ENCODE measurements around the gene RPS21.

RPS21 gene

DNA sequence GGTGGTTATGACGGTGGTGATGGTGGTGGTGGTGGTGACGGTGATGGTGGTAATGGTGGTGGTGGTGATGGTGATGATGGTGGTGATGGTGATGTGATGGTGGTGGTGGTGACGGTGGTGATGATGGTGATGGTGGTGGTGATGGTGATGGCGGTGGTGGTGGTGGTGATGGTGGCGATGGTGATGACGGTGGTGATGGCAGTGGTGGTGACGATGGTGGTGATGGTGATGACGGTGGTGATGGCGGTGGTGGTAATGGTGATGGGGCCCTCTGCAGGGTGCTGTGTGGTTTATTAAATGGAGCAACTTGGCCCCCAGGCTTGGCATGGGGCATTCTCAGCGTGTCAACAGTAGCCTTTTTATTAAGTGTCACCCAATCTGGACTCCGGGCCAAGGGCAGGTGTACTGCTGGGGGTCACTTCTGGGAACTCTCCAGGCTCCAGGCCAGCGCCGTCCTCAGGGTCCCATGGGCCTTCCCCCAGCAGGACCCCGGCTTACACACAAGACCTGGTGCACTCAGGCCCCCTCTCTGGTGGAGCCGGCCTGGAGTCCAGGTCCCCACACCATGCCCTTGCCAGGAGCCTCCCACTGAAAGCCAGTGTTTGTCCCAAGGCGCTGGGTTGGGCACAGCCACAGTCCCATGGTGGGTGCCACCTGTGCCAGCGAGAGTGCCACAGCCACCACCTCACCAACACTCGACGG is 11.4 kb downstream of the RPS21 start:
- DNase-seq = no peak

GRCh38 chr20:62400021-62400420 is 13.1 kb downstream of the RPS21 start:
- DNase-seq = no peak

DNA sequence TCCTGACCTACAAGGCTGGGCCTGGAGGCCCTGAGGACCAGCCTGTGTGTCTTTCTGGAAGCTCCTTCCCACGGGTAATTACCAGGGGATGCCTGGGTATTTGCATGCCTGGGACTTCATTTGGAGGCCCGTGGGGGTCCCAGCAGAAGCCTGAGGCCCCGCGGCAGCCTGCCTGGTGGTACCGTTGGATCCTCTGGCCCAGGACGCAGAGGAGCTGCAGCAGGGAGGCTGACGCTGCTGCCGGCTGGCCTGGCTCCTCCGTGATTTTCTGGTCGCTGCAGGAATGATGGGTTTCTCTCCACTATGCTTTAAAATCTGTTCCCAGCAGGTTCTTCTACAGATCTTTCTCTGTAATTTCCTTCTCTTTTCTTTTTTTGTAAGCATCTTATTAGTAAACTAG is 13.6 kb downstream of the RPS21 start:
- no peak for DNase-seq

DNA sequence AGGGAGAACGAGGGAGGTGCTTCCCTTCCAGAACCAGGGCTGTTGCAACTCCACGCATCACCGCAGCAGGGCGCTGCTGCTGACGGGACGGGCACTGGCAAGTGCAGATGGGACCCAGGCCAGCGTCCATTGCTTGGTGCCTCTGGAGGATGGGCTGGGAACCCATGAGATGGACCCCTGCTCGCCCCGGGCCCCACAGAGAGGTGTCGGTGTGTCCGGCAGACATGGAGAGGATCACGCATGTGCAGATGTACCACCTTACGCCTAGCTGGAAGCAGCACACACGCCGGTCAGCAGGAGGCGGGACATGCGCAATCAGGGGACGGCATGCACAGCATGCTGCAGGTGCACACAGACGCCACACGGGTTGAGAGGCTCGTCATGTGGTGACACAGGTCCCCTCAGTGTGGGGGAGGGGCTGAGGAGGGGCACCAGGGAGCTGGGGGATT is 14.5 kb downstream of the RPS21 start:
- DNase-seq = no peak

DNA sequence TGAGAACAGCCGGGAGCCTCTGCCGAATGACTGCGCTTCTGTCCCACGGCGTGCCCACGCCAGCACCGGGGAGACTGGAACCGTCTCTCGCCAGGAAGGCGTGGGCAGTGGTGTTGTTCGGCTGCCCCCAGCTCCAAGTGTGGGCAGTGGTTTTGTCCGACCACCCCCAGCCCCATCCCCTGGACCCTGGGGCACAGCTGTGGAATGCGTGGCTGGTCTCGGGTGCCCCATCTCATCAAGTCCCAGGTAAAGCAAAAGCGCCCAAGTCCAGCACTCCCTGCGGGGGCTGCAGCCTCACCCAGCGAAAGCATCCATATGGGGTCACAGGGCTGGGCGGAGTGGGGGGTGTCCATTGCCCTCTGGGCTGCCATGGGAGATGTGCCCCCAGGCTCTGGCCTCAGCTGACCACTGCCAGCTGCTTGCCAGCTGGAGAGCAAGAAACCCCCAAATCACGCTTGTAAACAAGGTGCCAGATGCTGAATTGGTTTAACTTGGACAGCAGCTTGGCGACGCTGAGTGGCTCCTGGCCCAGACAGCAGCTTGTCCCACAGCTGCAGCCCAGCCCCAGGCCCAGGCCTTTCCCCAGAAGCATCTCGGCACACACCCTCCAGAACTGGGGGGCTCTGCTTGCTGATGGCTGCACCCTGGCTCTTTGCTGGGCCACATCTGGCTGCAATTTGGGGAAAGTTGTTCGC is 15.7 kb downstream of the RPS21 start:
- DNase-seq = no peak

GRCh38 chr20:62403331-62403730 is 16.4 kb downstream of the RPS21 start:
- DNase-seq = no peak

DNA sequence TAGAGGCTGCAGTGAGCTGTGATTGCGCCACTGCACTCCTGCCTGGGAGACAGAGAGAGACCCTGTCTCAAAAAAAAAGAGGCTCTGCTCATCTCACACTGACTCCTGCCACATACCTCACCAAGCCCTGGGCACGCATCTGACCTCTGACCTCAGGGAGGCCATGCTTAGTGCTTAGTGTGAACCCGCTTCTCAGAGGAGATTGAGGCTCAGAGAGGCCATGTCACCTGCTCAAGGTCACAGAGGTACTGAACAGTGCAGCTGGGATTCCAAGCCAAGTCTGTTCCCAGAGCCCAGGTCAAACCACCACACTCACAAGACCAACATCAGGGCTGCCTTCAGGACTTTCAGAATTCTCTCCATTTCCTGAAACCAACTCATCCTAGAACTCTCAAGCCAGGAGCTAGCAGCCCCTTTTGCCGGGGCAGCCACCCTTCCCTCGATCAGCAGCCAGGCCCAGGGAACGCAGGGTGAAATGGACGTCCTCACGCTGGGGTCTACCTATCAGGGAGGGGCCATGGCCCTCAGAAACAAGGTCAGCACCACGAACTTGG is 17.3 kb downstream of the RPS21 start:
- DNase-seq = no peak

- DNase-seq = no peak
Observed at GRCh38 chr20:62404761-62405107, 17.8 kb downstream of the RPS21 start.

- DNase-seq = no peak
Observed at GRCh38 chr20:62405108-62405980, 18.4 kb downstream of the RPS21 start.

GRCh38 chr20:62405981-62406513 is 19.1 kb downstream of the RPS21 start:
- DNase-seq = no peak

DNA sequence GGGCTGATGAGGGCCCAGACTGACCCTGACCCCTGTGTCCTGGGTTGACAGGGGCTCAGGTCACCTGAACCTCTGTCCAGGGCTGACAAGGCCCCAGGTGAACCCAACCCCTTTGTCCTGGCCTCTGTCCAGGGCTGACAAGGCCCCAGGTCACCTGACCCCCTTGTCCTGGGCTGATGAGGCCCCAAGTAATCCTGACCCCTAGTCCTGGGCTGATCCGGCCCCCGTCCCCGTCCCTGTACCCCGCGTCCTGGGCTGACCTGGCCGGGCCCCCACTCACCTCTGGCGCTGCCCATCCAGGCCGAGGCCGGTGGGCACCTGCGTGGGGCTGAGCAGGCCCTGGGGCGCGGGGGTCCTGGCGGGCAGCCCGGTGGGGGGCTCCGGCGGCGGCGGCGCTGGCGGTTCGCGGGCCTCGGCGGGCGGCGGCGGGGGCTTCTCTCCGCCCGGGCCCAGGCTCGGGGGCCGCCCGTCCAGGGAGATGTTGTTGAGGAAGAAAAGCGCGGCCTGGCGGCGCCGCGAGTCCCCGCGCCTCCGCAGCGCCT is 19.8 kb downstream of the RPS21 start:
- no peak for DNase-seq

GRCh38 chr20:62407221-62407992 is 20.5 kb downstream of the RPS21 start, which contains the start of gene CABLES2:
Gene CABLES2 (minus strand): TSS chr20:62407285. CDS start chr20:62407276, 9 bp downstream.
- DNase-seq = peak; percentile 84 to 87

- no peak for DNase-seq
Observed at GRCh38 chr20:62408055-62408454, 21.2 kb downstream of the RPS21 start.

DNA sequence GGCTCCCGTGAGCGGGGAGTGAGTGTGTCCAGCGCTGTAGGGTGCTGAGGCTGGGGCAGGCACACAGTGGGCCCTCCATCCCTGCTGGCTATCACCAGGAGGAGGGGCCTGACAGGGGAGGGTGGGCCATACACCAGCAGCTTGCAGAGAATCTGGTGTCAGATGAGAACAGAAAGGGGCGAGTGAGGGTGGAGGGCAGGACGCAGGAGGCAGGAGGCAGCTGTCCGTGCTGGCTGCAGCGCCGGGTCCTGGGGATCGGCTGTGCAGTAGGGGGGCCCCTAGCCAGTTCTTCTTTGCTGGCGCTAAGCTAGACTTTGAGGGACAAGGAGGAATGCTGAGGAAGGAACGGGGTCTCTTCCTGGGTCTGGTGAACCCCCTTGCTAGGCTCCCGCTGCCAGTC is 21.7 kb downstream of the RPS21 start:
- DNase-seq = no peak

DNA sequence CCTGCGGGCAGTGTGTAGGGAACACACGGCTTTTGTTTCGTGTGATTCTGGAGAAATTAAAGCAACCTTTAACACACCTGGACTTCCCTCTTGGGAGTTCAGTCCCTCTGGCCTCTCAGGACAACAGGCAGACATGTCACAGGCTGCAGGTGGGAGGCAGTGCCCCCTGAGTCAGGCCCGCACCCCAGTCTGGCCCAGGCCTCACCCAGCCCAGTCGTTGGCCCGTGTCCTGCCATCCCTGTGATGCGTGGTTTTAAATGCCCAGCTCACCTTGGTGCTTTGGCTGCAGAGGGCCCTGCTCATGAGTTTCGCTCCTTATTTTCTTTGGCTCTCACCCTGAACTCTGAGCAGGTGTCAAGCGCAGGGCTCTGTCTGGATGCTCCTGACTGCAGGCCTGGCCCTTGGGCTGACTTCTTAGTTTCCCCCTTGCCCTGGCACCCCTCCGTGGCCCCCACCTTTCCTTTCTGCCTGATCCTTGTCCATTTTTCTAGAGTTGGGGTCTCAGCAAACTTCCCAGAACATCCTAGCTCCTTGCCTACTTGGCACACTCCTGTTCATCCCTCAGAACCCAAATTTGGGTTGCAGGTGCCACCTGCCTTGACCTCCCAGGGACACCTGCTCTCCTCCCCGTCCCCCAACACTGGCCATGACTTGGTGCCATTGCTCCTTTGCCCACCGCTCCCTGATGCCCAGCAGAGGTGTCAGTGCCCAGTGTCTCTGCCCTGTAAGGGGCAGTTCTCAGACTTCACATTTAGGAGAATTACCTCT is 22.4 kb downstream of the RPS21 start:
- DNase-seq = no peak

DNA sequence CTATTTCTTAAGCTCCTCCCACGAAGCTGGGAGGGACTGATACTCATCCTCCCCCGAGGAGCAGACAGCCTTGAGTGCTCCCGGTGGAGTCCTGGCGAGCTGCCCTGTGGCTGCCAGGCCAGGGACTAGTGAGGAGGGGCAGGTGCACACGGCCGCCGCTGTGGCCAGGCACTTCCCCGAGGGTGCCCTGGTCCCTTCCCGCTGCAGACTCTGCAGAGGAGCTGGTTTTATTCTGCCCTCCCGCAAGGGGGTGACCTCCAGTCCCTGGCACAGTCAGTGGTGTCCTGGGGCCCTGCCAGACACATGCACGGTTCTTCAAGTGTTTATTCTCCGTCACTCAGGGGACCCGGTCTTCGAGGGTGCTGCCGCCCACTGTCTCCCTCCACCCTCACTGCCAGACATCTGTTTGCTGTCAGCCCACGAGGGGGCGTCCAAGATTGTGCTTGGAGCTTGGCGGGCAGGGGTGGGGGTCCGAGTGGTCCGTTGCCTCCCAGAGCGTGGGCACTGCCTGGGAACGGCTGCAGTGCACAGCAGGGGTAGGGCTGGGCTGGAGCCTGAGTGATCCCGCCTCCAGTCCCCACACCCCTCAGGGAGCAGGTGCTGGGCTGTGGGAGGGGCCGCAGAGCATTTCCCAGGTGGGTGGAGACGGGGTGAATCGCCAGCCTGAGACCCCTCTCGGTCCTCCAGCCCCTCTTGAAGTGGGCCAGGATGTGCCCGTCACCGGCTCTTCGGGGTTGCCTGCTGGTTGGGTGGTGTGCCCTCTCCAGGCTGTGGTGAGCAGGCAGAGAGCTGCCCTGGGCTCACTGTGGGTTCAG is 23.2 kb downstream of the RPS21 start:
- peak; percentile 21 to 27 for DNase-seq

DNA sequence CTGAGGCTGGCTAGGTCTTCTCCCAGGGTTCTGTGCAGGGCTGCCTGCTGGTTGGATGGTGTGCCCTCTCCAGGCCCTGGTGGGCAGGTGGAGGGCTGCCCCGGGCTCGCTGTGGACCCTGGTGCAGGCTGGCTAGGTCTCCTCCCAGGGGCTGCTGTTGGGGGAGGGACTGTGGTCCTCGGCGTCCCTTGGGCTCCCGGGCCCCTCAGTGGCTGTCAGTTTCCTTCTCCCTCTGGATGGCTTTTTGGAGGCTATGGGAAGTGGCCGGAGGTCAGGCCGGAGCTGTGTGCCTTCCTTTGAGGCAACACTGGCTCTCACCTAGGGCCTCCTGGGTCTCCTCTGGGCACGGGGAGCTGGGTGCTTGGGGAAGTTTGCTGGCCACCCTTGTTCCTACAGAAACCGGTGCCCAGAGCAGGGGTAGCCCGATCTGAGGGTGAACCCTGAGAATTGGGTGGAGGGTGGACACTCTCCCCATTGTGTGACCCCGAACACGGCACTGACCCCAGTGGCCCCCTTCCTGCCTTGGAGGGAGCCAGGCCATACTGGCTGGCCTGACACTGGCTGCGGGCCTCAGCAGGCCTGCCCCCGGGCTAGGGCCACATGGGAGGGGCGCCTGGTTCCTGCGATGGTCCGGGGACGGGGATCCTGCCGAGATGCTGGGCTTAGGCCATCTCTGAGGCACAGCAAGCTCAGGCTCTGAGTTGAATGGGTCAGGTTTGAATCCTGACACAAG is 24.0 kb downstream of the RPS21 start:
- DNase-seq = no peak

DNA sequence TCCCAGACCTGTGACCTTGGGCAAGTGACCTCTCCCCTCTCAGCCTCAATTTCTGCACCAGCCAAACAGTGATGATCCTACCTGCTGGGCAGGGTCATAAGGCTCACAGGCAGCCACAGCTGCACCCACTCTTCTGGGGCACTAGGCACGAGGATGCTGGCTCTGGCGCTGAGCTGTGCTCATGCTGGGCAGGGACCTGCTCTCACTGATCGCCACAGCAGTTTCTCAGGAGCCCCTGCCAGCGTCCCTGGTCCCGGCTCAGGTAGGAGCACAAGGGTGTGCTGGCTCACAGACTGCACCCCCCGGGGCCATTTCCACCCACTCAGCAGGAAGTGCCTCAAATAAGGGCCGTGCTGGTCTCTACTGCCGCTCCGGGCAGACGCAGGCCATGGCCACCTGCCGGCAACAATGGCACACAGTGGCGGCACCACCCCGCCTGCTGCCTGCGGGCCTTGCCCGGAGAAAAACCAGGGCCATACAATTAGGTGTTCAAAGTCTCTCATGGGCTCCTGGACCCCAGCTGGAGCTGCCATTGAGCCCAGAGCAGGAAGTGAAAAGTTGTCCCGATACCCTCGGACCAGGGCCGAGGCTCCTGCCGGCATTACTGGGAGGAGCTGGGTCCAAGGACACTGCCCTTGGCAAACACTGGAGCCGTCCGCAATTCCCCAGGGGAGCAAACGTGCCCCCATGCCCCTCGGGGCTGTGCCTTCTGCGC is 24.7 kb downstream of the RPS21 start:
- no peak for DNase-seq

All from activated CD4-positive, alpha-beta T cell treated with anti-CD3 and anti-CD28 coated beads, Interleukin-2, amount 50 U/mL, for 4 hours (primary cell).